Parathyroid adenoma (tissue), 2 donors: Measurements from ENCODE around the gene PNRC2.
"Not testable (repeated sequence)": the region's sequence is repeated elsewhere in the genome, so short reads cannot be mapped to it uniquely, and the experiment has no call there.

Source experiments
- H2AFZ ChIP-seq: fragments of 300-600 bp; sonication (generic); one replicate; pipeline ENCODE4 v1.7.0; 2017; ENCODE audit warnings: antibody characterized with exemption, mild to moderate bottlenecking
- H3K27ac ChIP-seq: fragments of 300-600 bp; sonication (generic); one replicate; pipeline ENCODE4 v1.7.0; 2017
- H3K27me3 ChIP-seq: fragments of 300-600 bp; sonication (generic); one replicate; pipeline ENCODE4 v1.7.0; 2017; ENCODE audit warnings: low read length; ENCODE audit not compliant: control insufficient read depth, insufficient read depth
- H3K36me3 ChIP-seq: fragments of 300-600 bp; sonication (generic); one replicate; pipeline ENCODE4 v1.7.0; 2017; ENCODE audit warnings: low read length; ENCODE audit not compliant: control insufficient read depth, insufficient read depth
- H3K4me1 ChIP-seq: fragments of 300-600 bp; sonication (generic); one replicate; pipeline ENCODE4 v1.7.0; 2017; ENCODE audit warnings: control low read depth
- H3K4me2 ChIP-seq: fragments of 300-600 bp; sonication (generic); one replicate; pipeline ENCODE4 v1.7.0; 2017; ENCODE audit warnings: low read length
- H3K4me3 ChIP-seq: fragments of 300-600 bp; sonication (generic); one replicate; pipeline ENCODE4 v1.7.0; 2017; ENCODE audit warnings: low read depth, low read length
- H3K79me2 ChIP-seq: fragments of 300-600 bp; sonication (generic); one replicate; pipeline ENCODE4 v1.7.0; 2017; ENCODE audit warnings: control low read depth
- H3K9ac ChIP-seq: fragments of 300-600 bp; sonication (generic); one replicate; pipeline ENCODE4 v1.7.0; 2017; ENCODE audit warnings: mild to moderate bottlenecking
- H3K9me3 ChIP-seq: fragments of 300-600 bp; sonication (generic); one replicate; pipeline ENCODE4 v1.7.0; 2017; ENCODE audit warnings: low read length; ENCODE audit not compliant: control insufficient read depth
- TF ChIP-seq, protein P1 (sequence below): fragments of 300-600 bp; sonication (generic); IDR thresholded peaks from one replicate; pipeline ENCODE4 v1.7.0; 2017; ENCODE audit warnings: antibody characterized with exemption, mild to moderate bottlenecking
- donor health status: primary hyperparathyroidism.

PNRC2 gene

DNA sequence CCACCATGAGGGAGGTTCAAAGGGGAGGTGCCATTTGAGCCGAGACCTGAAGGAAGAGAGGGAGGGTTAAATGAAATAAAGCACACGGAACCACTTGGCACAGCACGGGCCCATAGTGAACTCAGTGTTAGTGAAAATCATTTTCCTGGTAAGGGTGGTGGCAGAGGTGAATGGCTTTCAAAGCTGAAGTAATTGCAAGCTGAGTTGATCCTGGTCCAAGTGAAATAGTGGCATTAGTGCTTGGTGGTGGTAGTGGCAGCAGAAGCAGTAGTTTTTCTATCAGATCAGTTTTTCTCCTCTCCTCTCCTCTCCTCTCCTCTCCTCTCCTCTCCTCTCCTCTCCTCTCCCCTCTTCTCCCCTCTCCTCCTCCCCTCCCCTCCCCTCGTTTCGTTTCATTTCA is 51.0 kb downstream of the PNRC2 start:
- no peaks in the 10 kb centered on the region for H3K27me3 ChIP-seq
- H3K9ac ChIP-seq: no peak overlapping the region
- no peak overlapping the region for H2AFZ ChIP-seq
- no peaks in the 10 kb centered on the region for H3K36me3 ChIP-seq
- TF ChIP-seq, protein P1, sequence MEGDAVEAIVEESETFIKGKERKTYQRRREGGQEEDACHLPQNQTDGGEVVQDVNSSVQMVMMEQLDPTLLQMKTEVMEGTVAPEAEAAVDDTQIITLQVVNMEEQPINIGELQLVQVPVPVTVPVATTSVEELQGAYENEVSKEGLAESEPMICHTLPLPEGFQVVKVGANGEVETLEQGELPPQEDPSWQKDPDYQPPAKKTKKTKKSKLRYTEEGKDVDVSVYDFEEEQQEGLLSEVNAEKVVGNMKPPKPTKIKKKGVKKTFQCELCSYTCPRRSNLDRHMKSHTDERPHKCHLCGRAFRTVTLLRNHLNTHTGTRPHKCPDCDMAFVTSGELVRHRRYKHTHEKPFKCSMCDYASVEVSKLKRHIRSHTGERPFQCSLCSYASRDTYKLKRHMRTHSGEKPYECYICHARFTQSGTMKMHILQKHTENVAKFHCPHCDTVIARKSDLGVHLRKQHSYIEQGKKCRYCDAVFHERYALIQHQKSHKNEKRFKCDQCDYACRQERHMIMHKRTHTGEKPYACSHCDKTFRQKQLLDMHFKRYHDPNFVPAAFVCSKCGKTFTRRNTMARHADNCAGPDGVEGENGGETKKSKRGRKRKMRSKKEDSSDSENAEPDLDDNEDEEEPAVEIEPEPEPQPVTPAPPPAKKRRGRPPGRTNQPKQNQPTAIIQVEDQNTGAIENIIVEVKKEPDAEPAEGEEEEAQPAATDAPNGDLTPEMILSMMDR: no peak
- no peaks in the 10 kb centered on the region for H3K9me3 ChIP-seq
- no peak overlapping the region for H3K27ac ChIP-seq
- H3K79me2 ChIP-seq: no peaks in the 10 kb centered on the region
- no peak overlapping the region for H3K4me2 ChIP-seq
- no peaks in the 10 kb centered on the region for H3K4me1 ChIP-seq
- H3K4me3 ChIP-seq: no peak overlapping the region

DNA sequence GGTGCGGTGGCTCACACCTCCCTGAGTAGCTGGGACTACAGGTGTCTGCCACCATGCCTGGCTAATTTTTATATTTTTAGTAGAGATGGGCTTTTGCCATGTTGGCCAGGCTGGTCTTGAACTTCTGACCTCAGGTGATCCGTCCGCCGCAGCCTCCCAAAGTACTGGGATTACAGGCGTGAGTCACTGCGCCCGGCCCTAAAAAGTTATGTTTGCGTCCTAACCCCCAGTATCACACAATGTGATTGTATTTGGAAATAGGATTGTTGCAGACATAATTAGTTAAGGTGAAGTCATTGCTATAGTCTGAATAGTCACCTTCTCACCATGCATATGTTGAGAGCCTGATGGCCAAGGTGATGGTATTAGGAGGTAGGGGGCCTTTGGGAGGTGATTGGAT is 53.2 kb downstream of the PNRC2 start:
- H3K36me3 ChIP-seq, H3K9me3 ChIP-seq, H3K9ac ChIP-seq, H2AFZ ChIP-seq, H3K27ac ChIP-seq, H3K27me3 ChIP-seq, H3K79me2 ChIP-seq, H3K4me2 ChIP-seq, H3K4me1 ChIP-seq, H3K4me3 ChIP-seq: not testable (repeated sequence)
